Panc1 (cell line): ENCODE results near the gene LPIN3.

Experiments used
- CTCF ChIP-seq: fragments of 450-650 bp; IDR thresholded peaks from 2 replicates; pipeline ENCODE4 v1.5.1; 2017; ENCODE audit warnings: mild to moderate bottlenecking
- POLR2AphosphoS5 ChIP-seq: IDR thresholded peaks from 2 replicates; pipeline ENCODE4 v1.6.1; 2012; ENCODE audit warnings: mild to moderate bottlenecking, low read depth, low read length, moderate library complexity
- REST ChIP-seq, 2 experiments: IDR thresholded peaks; 2 replicates each; pipeline ENCODE4 v1.6.1; 2011 to 2012; ENCODE audit warnings: low read depth in 2 of 2, control low read depth in 1 of 2, low read length in 1 of 2, mild to moderate bottlenecking in 1 of 2, moderate library complexity in 1 of 2; ENCODE audit not compliant: insufficient read depth in 1 of 2
- SIN3A ChIP-seq: IDR thresholded peaks from 2 replicates; pipeline ENCODE4 v1.6.1; 2012; ENCODE audit warnings: low read depth, mild to moderate bottlenecking, low read length, moderate library complexity, borderline replicate concordance; ENCODE audit not compliant: insufficient read depth

GRCh38 chr20:41358230-41358629, 17.6 kb downstream of the LPIN3 start:
- TF ChIP-seq CTCF = no peak
- no peak for TF ChIP-seq POLR2AphosphoS5
- TF ChIP-seq SIN3A = no peak
- TF ChIP-seq REST (IDR thresholded peaks at IDR 0.05; ENCODE audit: insufficient read depth in 1 of 2, low read depth in 2 of 2, low read length in 1 of 2) = no peak
